SK-N-SH (cell line): ENCODE results near the gene MOK. TPM values are rescaled to one million over a fixed set of nuclear protein-coding genes. Genes with fewer than 3 reads are reported as not detected.

Source experiments
- CTCF ChIA-PET: fragments of 300-600, 350-600 bp; formaldehyde crosslinking; extraction: SDS; loops from one replicate; lab custom pipeline; 2021; lab: Yijun Ruan, JAX
- POLR2A ChIA-PET: fragments of 350-600 bp; sonication (Branson Sonifier 250); formaldehyde crosslinking; extraction: SDS; loops from one replicate; lab custom pipeline; 2020; ENCODE audit warnings: antibody characterized with exemption, inconsistent platforms; lab: Yijun Ruan, JAX
- DNase-seq: peaks from one replicate; pipeline ENCODE4 v3.0.0; 2012
- H2AFZ ChIP-seq: fragments of 200-600 bp; sonication (generic); 2 replicates; pipeline ENCODE4 v1.8.1; 2016; ENCODE audit warnings: antibody characterized with exemption, mild to moderate bottlenecking, low read depth
- H3F3A ChIP-seq: fragments of 200-600 bp; sonication (generic); replicated peaks from 2 replicates; pipeline ENCODE3; 2016; ENCODE audit warnings: antibody characterized with exemption, mild to moderate bottlenecking; ENCODE audit not compliant: insufficient read depth
- H3K27ac ChIP-seq, 2 experiments: fragments of 200-500 bp in 1 of 2; fragments of 200-600 bp in 1 of 2; sonication (Bioruptor generic) in 1 of 2; sonication (generic), shearing (Covaris generic) in 1 of 2; 2 replicates each; pipeline versions ENCODE4 v1.5.1 to v1.6.1; 2014 to 2016; ENCODE audit warnings: low read depth in 2 of 2, inconsistent platforms in 1 of 2, low read length in 1 of 2, mild to moderate bottlenecking in 1 of 2, mixed read lengths in 1 of 2
- H3K27me3 ChIP-seq: fragments of 200-600 bp; sonication (generic), shearing (Covaris generic); 2 replicates; pipeline ENCODE4 v1.6.1; 2016; ENCODE audit warnings: mixed run types; ENCODE audit not compliant: insufficient read depth
- H3K36me3 ChIP-seq, 2 experiments: fragments of 200-500 bp in 1 of 2; fragments of 200-600 bp in 1 of 2; sonication (Bioruptor generic) in 1 of 2; sonication (generic) in 1 of 2; replicated peaks in 1 of 2; 2 replicates each; pipeline versions ENCODE3 to v1.5.1; 2014 to 2016; ENCODE audit warnings: low read length in 1 of 2, mild to moderate bottlenecking in 1 of 2; ENCODE audit not compliant: insufficient read depth in 2 of 2, control insufficient read depth in 1 of 2
- H3K4me1 ChIP-seq, 2 experiments: fragments of 200-500 bp in 1 of 2; fragments of 200-600 bp in 1 of 2; sonication (Bioruptor generic) in 1 of 2; sonication (generic), shearing (Covaris generic) in 1 of 2; 2 replicates each; pipeline versions ENCODE4 v1.5.1 to v1.6.1; 2014 to 2016; ENCODE audit warnings: low read depth in 1 of 2, low read length in 1 of 2, mixed run types in 1 of 2; ENCODE audit not compliant: insufficient read depth in 2 of 2, control insufficient read depth in 1 of 2
- H3K4me2 ChIP-seq: fragments of 200-600 bp; sonication (generic), shearing (Covaris generic); 2 replicates; pipeline ENCODE4 v1.6.1; 2017; ENCODE audit warnings: mixed run types
- H3K4me3 ChIP-seq, 2 experiments: fragments of 200-500 bp in 1 of 2; fragments of 200-600 bp in 1 of 2; sonication (Bioruptor generic) in 1 of 2; sonication (generic), shearing (Covaris generic) in 1 of 2; 2 replicates each; pipeline versions ENCODE4 v1.5.1 to v1.8.1; 2014 to 2016; ENCODE audit warnings: low read depth in 2 of 2, inconsistent platforms in 1 of 2, low read length in 1 of 2, mild to moderate bottlenecking in 1 of 2, mixed read lengths in 1 of 2, moderate library complexity in 1 of 2
- H3K79me2 ChIP-seq: fragments of 200-600 bp; sonication (generic); 2 replicates; pipeline ENCODE4 v1.8.1; 2017; ENCODE audit warnings: mild to moderate bottlenecking; ENCODE audit not compliant: insufficient read depth
- H3K9ac ChIP-seq: fragments of 200-600 bp; sonication (generic); 2 replicates; pipeline ENCODE4 v1.6.1; 2017; ENCODE audit warnings: mixed run types
- H3K9me2 ChIP-seq: fragments of 200-600 bp; sonication (generic); 2 replicates; pipeline ENCODE4 v1.6.1; 2017; ENCODE audit warnings: mixed run types
- H3K9me3 ChIP-seq: fragments of 200-600 bp; sonication (generic); 2 replicates; pipeline ENCODE4 v1.6.1; 2017; ENCODE audit warnings: mixed run types, mild to moderate bottlenecking, moderate library complexity
- H4K20me1 ChIP-seq: fragments of 200-600 bp; sonication (generic); 2 replicates; pipeline ENCODE4 v1.6.1; 2017; ENCODE audit warnings: mild to moderate bottlenecking, mixed run types; ENCODE audit not compliant: insufficient read depth
- EP300 ChIP-seq, 2 experiments: IDR thresholded peaks; 2 replicates each; pipeline versions ENCODE4 v1.4.0 to v1.6.1; 2012; ENCODE audit warnings: borderline replicate concordance in 1 of 2, low read depth in 1 of 2, low read length in 1 of 2
- FOSL2 ChIP-seq: IDR thresholded peaks from 2 replicates; pipeline ENCODE4 v1.4.0; 2012; ENCODE audit warnings: low read depth, mild to moderate bottlenecking, moderate library complexity, borderline replicate concordance
- FOXM1 ChIP-seq: IDR thresholded peaks from 2 replicates; pipeline ENCODE4 v1.4.0; 2012; ENCODE audit warnings: low read depth, mild to moderate bottlenecking
- MXI1 ChIP-seq: IDR thresholded peaks from 2 replicates; pipeline ENCODE4 v1.6.1; 2012; ENCODE audit warnings: mild to moderate bottlenecking, low read depth, low read length, improper control_type of control experiment
- PBX3 ChIP-seq: IDR thresholded peaks from 2 replicates; pipeline ENCODE4; 2012
- POLR2AphosphoS5 ChIP-seq: IDR thresholded peaks from 2 replicates; pipeline ENCODE4 v1.6.1; 2012; ENCODE audit warnings: low read depth, low read length
- RAD21 ChIP-seq: IDR thresholded peaks from 2 replicates; pipeline ENCODE4 v1.6.1; 2012; ENCODE audit warnings: mild to moderate bottlenecking, low read length
- RXRA ChIP-seq: IDR thresholded peaks from 2 replicates; pipeline ENCODE4 v1.4.0; 2012; ENCODE audit warnings: low read depth, mild to moderate bottlenecking, borderline replicate concordance
- SIN3A ChIP-seq: IDR thresholded peaks from 2 replicates; pipeline ENCODE4 v1.6.1; 2012; ENCODE audit warnings: low read depth, mild to moderate bottlenecking, low read length, moderate library complexity, borderline replicate concordance
- TAF1 ChIP-seq: IDR thresholded peaks from 2 replicates; pipeline ENCODE4 v1.6.1; 2012; ENCODE audit warnings: low read depth, mild to moderate bottlenecking, low read length, moderate library complexity, borderline replicate concordance
- TCF12 ChIP-seq: IDR thresholded peaks from 2 replicates; pipeline ENCODE4 v1.4.0; 2012
- TEAD4 ChIP-seq: IDR thresholded peaks from 2 replicates; pipeline ENCODE4 v1.4.0; 2012; ENCODE audit warnings: mild to moderate bottlenecking, borderline replicate concordance; ENCODE audit not compliant: insufficient read depth
- USF2 ChIP-seq: fragments of 150-350 bp; IDR thresholded peaks from 2 replicates; pipeline ENCODE4 v1.6.1; 2017; ENCODE audit warnings: antibody characterized with exemption, low read length, low read depth, borderline replicate concordance
- ZBTB33 ChIP-seq: IDR thresholded peaks from 2 replicates; pipeline ENCODE4 v1.4.0; 2012; ENCODE audit warnings: low read depth, borderline replicate concordance
- WGBS: methylation state at CpG from one replicate; pipeline ENCODE4 v1.1.6; 2017; ENCODE audit warnings: low lambda C conversion rate; 5-methylcytosine and 5-hydroxymethylcytosine counted together
- polyA plus RNA-seq, 3 experiments: library from polyadenylated mRNA; depleted of rRNA; stranded (reverse); fragments of >200 nt; gene quantifications; 2 replicates each; pipeline ENCODE4 v1.2.3, GENCODE V29; 2012
- TF ChIP-seq, protein P1 (sequence below): IDR thresholded peaks from 2 replicates; pipeline ENCODE4 v1.4.0; 2012; ENCODE audit warnings: low read depth, borderline replicate concordance
- TF ChIP-seq, protein P2 (sequence below): fragments of 150-350 bp; IDR thresholded peaks from 2 replicates; pipeline ENCODE4 v1.6.1; 2016; ENCODE audit warnings: mild to moderate bottlenecking, low read depth, low read length

MOK gene
- polyA plus RNA-seq, 1 of the 3 experiments (the other 2 are of a cell fraction), result 13.3 TPM

- no peaks in the 10 kb centered on the region for H3K27me3 ChIP-seq
- H2AFZ ChIP-seq, result no peak overlapping the region
- peaks cover 6% of the 10 kb centered on the region for H3F3A ChIP-seq
- H4K20me1 ChIP-seq, result no peaks in the 10 kb centered on the region
- no peak overlapping the region for H3K4me3 ChIP-seq
- H3K9me3 ChIP-seq, result no peaks in the 10 kb centered on the region
- POLR2A ChIA-PET, result no interaction called here
- no peaks in the 10 kb centered on the region for H3K9me2 ChIP-seq
- no peak overlapping the region for H3K4me2 ChIP-seq
- no peak for DNase-seq
- no peaks in the 10 kb centered on the region for H3K36me3 ChIP-seq
- peaks cover 10 to 17% of the 10 kb centered on the region in 2 experiments; a peak in 3 of 4 replicates for H3K4me1 ChIP-seq
- H3K79me2 ChIP-seq, result no peaks in the 10 kb centered on the region
- CTCF ChIA-PET, result interaction anchor here (0.9 to 1.4 kb wide), 2 partner anchors 39 to 51 kb away, joined by 3 read pairs; no protein-coding TSS in a partner anchor
- no peak for TF ChIP-seq SIN3A
- TF ChIP-seq TCF12, result no peak
- no peak for TF ChIP-seq ZBTB33
- TF ChIP-seq MXI1, result no peak
- no peak for TF ChIP-seq FOSL2
- TF ChIP-seq FOXM1, result no peak
- TF ChIP-seq RXRA, result no peak
- TF ChIP-seq, protein P1, sequence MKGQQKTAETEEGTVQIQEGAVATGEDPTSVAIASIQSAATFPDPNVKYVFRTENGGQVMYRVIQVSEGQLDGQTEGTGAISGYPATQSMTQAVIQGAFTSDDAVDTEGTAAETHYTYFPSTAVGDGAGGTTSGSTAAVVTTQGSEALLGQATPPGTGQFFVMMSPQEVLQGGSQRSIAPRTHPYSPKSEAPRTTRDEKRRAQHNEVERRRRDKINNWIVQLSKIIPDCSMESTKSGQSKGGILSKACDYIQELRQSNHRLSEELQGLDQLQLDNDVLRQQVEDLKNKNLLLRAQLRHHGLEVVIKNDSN, result no peak
- TF ChIP-seq POLR2AphosphoS5, result no peak
- no peak for TF ChIP-seq USF2
- TF ChIP-seq, all 33 proteins: peak for 0
- H3K27ac ChIP-seq, result no peak overlapping the region
- WGBS, result 86% methylated on average over 4 of the region's 4 CpGs
- no peak overlapping the region for H3K9ac ChIP-seq
These were observed 40.2 kb downstream of the MOK start for GRCh38 chr14:102264775-102265174.

DNA sequence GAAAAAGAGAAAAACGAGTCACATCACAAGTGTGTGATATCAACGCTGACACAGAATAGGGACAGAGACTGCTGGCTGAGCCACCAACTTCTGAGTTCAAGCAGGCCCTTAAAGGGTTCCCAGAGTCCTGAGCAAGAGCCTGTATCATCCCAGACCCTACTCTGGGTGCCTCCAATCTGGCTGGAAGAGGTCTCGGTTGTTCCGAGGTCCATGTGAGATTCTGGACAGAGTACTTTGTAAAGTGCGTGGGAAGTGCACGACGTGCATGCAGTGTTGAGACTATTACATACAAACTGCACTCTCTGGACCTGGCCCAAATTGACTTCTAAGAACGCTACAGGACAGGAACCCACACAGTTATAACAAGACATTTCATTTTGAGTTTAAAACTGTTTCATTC is 40.6 kb downstream of the MOK start:
- Histone ChIP-seq H3K9me3 (no peaks in the 10 kb centered on the region), H4K20me1 (no peaks in the 10 kb centered on the region), H3K9me2 (no peaks in the 10 kb centered on the region), H3K79me2 (no peaks in the 10 kb centered on the region), H2AFZ (no peak overlapping the region), H3K36me3 (no peaks in the 10 kb centered on the region), H3K27me3 (no peaks in the 10 kb centered on the region), H3K4me1 (peaks cover 10 to 17% of the 10 kb centered on the region in 2 experiments; a peak in 3 of 4 replicates), H3K9ac (no peak overlapping the region), H3F3A (peaks cover 6% of the 10 kb centered on the region), H3K4me3 (no peak overlapping the region), H3K4me2 (no peak overlapping the region), H3K27ac (no peak overlapping the region)
- ChIA-PET POLR2A (no interaction called here), CTCF (no interaction called here)
- 93% methylated on average over 8 of the region's 8 CpGs for WGBS
- TF ChIP-seq PBX3 (no peak), TEAD4 (no peak), RAD21 (no peak), EP300 (IDR thresholded peaks at IDR 0.05; ENCODE audit: borderline replicate concordance in 1 of 2, low read depth in 1 of 2, low read length in 1 of 2) (no peak), TAF1 (no peak)
- TF ChIP-seq, protein P2, sequence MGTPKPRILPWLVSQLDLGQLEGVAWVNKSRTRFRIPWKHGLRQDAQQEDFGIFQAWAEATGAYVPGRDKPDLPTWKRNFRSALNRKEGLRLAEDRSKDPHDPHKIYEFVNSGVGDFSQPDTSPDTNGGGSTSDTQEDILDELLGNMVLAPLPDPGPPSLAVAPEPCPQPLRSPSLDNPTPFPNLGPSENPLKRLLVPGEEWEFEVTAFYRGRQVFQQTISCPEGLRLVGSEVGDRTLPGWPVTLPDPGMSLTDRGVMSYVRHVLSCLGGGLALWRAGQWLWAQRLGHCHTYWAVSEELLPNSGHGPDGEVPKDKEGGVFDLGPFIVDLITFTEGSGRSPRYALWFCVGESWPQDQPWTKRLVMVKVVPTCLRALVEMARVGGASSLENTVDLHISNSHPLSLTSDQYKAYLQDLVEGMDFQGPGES, result no peak
- no peak for DNase-seq
